A549 (cell line): Measurements from ENCODE around the gene KRT36.

Experiments
- CBX2 ChIP-seq: fragments of 200-600 bp; sonication (generic); IDR thresholded peaks from 2 replicates; pipeline ENCODE4 v1.6.1; 2016; ENCODE audit warnings: low read depth, mild to moderate bottlenecking, borderline replicate concordance
- TF ChIP-seq, protein P1 (sequence below): fragments of >200 bp; sonication (Bioruptor Twin); formaldehyde crosslinking; IDR thresholded peaks from 3 replicates; pipeline ENCODE4 v1.5.1; 2016

DNA sequence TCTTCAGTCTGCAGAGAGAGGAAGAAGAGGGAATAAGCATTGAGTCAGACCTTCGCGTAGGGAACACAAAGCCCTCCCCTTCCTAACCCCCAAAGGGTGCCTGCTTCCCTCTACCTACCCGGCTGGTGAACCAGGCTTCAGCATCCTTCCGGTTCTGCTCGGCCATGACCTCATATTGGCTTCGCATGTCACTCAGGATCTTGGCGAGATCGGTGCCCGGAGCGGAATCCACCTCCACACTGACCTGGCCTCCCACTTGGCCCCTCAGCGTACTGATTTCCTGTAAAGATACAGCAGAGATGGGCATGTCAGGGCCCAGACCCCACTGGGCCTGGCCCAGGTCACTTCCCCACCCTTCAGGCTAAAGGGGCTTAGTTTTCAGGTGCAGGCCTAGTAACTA lies 34.6 kb upstream of the KRT36 start:
- TF ChIP-seq CBX2, result no peak
- TF ChIP-seq, protein P1, sequence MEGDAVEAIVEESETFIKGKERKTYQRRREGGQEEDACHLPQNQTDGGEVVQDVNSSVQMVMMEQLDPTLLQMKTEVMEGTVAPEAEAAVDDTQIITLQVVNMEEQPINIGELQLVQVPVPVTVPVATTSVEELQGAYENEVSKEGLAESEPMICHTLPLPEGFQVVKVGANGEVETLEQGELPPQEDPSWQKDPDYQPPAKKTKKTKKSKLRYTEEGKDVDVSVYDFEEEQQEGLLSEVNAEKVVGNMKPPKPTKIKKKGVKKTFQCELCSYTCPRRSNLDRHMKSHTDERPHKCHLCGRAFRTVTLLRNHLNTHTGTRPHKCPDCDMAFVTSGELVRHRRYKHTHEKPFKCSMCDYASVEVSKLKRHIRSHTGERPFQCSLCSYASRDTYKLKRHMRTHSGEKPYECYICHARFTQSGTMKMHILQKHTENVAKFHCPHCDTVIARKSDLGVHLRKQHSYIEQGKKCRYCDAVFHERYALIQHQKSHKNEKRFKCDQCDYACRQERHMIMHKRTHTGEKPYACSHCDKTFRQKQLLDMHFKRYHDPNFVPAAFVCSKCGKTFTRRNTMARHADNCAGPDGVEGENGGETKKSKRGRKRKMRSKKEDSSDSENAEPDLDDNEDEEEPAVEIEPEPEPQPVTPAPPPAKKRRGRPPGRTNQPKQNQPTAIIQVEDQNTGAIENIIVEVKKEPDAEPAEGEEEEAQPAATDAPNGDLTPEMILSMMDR, result no peak
